Ramos (cell line): Measurements from ENCODE around the gene KLHL34.

Experiments
- in situ Hi-C: fragments of 300-500 bp; cut with MboI; formaldehyde crosslinking; loops from one replicate; pipeline ENCODE4 v1.14.3; 2022; ENCODE audit warnings: low sequenced_read_pairs; ENCODE audit not compliant: unreplicated experiment

KLHL34 gene

DNA sequence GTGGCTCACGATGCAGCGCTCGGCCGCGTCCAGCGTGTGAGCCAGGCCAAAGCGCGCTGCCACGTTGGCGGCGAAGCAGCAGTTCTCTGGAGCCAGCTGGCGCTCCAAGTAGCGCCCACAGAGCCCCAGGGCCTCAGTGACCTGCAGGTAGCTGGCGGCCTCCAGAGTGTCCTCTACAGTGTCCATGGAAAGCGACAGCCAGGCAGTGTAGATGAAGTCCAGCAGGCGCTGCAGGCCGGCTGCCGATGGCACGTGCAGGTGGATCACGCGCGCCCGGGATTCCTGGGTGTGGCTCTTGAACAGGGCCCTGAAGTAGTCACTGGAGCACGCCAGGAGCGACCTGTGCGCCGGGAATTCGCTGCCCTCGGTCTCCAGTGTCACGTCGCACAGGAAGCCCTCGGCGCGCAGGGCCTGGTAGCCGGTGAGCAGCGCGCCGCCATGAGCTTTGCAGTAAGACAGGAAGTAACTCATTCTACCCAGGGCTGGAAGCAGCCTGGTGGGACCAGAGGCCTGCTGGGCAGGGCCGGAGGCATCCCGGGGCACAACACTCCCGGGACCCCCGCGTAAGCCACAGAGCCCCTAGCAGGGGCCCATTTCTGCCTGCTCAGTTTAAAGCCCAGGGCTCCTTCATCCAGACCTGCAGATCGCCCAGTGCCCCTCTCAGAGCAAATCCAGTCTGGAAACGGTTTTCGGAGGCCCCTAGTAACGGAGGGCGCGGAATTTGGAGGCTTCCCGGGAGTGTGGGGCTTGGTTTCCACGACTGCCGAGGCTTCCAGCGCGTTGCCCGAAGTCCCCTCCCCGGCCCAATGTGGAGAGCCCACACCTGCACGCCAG is 595 bp downstream of the KLHL34 start:
- in situ Hi-C loops = no loop called here

DNA sequence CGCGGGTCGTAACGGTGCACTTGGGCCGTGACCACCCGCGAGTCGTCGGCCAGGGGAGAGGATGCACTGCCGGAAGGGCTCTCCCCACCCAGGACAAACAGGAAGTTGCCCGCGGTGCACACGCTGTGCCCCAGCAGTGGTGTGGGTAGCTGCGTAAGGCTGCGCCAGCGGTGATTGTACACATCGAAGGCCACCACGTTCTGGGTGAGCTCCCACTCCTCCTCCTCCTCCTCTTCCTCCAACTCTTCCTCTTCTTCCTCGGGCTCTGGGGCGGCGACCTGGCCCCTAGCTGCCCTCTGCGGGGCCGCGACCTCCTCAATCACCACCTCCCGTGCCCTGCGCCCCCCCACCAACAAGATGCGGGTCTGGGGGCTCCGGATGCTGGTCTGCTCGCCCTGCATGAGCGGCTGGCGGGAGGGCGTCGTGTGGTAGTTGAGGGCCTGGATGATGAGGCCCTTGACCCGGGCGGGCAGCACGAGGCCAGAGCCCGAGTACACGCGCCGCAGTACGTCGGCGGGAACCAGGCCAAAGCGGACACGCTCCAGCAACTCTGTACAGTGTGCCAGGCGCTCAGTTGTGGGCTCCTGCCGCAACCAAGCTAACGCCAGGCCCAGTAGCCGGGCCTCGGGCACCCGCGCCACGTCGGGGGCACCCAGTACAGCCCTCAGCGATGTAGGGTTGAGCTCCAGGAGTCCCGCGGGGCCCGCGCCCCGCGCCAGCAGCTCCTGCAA is 1.4 kb downstream of the KLHL34 start:
- in situ Hi-C loops = no loop called here

DNA sequence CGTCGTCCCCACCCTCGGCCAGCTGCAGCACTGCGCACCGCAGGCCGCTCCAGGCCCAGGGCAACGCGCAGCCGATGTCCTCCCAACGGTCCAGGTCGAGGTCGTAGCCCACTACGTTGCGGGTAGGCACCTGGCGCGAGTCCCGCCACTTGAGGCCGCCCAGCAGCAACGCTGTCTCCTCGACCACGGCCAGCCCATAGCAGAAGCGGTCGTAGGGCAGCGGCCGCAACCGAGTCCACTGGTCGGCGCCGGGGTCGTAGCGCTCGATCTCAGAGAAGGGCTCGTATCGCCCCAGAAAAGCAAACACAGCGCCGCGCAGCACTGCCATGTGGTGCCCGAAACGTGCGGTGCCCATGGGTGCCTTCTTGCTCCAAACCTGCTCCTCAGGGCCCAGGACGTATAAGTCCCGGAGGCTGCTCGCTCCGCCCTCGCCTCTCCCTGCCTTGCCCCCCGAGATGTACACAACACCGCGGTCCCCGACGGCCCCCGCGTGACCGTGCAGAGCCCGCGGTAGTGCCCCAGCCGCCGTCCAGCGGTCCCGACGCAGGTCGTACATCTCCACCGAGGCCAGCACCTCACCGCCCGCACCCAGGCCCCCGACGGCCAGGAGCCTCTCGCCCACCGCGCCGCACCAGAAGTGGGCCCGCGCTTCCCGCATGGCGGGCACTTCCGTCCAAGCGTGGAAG is 2.1 kb downstream of the KLHL34 start:
- in situ Hi-C loops = no loop called here

DNA sequence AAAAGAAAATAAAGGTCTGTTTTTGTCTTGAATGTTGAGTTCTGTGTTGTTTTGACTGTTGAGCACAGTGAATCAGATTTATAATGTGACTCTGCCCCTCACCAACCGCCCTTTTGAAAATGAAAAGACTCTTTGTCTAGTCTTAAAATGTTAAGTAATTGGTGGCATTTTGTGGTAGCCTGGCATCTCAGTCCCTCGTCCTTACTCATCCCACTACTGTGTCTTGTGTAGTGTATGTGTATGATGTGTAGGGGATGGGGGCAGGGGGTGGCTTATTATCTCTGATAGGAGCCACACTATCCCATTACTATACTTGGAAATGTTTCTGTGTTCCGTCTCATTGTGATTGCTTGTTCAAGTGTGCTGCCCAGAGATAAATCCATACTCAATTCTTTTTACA is 12.2 kb downstream of the KLHL34 start:
- in situ Hi-C loops = no loop called here

DNA sequence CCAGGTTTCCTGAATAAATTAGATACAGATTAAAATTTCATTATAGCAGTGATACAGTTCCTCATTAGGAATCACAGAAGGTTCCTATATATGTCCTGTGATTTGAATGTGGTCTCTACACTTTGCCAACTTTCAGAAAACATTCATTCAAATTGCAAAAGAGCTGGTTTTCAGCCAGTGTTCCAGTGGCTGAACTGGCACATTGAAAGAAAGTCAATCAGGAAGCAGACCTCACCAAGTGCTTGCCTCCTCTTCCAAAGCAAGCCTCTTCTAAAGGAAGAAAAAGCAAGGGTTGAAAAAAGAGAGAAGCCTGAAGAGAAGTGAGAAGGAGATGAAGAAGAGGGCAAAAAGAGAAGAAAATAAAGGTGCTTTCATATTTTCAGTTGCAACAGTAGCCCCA is 12.7 kb downstream of the KLHL34 start:
- in situ Hi-C loops = no loop called here

DNA sequence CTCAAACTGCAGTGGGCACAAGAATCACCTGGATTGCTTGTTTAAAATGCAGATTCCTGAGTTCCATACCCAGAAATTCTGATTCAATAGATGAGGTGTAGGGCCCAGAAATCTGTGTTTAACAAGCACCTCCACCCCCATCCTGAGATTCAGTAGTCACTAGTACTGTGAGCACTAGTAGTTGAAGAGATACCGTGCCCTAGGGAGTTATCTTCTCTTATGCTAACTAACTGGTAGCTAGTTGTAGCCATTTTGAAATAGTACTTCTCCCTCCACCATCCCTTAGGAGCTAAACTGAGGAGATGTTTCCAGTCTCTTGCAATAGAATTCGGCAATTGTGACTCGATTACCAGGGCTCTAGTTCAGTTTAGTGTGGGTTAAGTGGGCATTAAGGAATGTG is 18.4 kb downstream of the KLHL34 start:
- in situ Hi-C loops = no loop called here

DNA sequence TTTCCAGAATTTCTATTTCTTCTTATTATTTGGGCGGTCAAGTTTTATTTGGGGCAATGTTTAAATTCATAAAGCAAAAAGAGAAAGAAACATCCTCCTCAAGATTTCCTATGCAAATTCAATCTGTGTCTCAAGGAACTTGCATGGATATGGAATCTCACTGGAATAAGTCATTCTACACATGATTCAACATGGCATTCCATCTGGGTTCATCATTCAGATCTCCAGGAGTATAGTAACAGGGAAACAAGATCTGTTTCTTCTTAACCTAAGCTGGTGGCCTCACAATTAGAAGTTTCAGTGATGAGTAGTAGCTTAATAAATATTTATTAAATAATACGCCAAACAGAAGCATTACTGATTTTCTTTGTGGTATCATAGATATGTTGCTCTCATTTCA is 19.8 kb downstream of the KLHL34 start:
- in situ Hi-C loops = no loop called here

DNA sequence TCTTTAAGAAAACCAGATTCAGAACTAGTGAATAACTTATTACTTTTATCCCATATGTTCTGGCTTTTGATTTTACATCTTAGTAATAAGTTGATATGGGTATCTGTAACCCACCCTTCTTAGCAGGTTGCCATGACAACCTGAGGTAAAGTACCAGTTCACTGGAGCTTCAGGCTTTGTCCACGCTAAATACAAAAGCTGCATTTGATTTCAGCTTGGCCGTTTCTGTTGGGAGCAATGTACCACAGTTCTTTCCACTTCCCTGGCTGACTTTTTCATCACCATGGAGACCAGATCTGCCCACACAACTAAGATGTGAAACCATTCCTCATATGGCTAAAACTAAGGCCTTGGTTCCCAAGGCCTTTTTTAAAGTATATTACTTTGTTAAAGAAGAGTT is 26.1 kb downstream of the KLHL34 start:
- in situ Hi-C loops = no loop called here

DNA sequence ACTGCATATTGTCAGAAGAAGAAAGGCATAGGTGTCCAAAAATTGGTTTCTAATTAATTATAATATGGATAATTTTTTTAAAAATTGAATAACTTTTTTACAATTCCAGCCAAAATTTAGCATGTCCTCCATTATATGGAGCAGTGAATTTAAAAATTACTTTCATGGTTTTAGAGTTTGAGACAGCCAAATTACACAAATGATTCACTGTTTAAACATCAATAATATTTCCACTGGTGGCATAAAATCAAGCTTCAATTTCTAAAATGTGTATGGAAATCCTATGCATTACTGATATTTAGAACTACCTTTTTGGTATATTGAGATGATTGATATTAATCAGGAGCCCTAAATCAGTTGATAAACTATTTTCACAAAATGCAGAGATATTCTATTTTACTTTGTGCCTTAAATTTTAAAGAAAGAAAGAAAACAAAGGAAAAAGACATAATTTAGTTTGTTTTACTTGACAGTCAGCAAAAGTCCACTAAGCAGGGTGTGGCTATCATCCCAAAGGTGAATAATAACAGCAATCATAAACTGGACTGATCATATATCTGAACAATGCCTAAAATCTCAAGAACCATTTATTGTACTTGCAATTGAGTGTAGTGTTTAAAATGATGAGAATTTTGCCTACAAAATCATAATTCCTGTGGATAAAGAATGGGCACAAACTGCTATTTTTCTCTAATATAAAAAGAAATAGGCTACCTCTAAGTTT is 34.2 kb downstream of the KLHL34 start:
- in situ Hi-C loops = no loop called here

DNA sequence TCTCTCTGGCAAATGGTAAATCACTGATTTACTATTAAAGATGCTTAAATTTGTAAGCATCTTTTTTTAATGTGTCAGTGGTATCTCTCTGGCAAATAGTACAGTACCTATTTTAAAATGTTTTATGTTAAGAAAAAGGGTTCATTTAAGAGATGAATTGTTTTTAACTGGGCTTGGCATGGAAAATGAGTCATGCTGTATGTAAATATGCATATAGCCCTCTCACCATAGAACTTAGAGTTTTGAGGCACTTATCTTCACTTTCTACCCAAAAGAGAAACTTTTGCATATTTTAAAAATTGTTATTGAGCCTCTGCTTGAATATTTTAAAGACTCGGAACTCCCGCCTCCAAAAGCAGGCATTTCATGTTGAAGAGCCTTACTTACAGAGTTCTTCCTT is 37.9 kb downstream of the KLHL34 start:
- in situ Hi-C loops = no loop called here

DNA sequence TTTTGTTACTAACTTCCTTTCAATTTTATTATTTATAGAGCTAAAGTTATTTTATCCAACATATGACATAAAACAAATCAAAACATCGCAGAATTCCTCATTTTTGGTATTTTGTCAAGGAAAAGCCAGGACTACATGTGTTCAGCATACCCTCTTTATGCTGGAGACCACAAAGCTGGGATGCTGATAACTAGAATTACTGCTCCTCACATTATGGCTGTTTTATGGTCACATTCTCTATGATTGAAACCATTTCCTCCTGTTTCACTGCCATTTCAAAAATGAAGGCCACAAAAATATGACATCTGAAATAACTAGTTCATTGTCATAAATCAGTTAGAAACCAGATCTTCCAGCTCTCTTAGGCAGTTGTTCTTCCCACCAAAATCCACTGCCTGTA is 41.7 kb downstream of the KLHL34 start:
- in situ Hi-C loops = no loop called here

DNA sequence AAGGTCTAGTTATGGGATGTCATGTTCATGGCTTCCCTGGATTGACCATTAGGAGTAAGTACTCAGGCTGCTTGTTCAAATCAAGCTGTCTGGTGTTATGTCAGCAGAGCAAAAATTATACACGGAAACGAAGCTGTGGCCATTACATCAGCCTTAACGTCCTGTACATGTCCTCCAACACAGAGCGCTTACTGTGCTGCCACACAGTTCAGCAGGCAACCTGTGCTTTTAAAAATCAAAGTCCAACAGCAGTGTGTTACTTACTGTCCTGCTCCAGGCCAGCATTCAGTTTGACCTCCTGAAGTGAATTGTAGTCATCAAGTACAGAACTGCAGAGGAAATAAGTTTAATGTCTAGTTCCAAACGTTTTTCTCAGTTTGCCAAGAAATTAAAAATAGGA is 46.0 kb downstream of the KLHL34 start:
- in situ Hi-C loops = no loop called here

DNA sequence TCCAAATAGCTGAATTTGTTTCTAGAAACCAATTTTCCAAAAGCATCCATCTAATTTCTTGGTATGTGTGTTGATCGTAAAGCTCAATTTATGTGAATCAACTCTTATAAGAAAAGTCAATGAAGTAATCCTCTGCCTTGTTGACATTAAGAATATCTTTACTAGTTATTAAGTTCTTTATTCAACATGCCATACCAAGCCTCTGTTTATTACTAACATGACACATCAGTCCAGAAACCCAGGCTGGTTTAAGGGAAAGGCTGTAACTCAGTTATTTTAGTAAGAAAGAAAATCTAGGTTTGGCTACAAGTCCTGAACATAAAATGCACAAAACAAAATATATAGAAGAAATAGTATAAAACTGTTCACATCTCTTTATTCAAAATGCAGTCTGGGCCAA is 48.0 kb downstream of the KLHL34 start:
- in situ Hi-C loops = no loop called here

DNA sequence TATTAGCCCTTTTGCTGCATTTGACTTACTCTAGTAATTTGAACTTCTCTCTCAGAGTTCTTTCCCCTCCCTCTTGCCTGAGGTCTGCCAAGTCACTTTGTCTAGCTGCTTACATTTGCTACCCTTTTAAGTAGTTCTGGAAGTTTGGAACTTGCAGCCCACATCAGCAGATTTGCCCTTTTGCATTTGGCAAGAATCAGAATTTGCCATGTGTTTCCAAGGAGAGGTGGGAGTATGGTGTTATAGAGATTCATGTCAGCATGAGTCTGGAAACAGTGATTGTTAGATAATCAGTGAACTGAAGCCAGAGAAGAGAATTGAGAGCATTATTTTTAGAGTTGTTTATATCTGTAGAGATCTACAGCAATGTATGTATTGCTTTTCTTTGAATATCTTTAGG is 52.1 kb downstream of the KLHL34 start:
- in situ Hi-C loops = no loop called here
